ENCODE data around the gene DENND1A. TPM values are rescaled to one million over a fixed set of nuclear protein-coding genes. Genes with fewer than 3 reads are reported as not detected.
"Not testable (repeated sequence)": the region's sequence is repeated elsewhere in the genome, so short reads cannot be mapped to it uniquely, and the experiment has no call there.

The DENND1A gene
- polyA plus RNA-seq, 3 donors from 2014 or later, result 2.6 to 7.5 (median 3.4) TPM

- no peak overlapping the region for H3K4me3 Mint-ChIP-seq
- no peak for DNase-seq
- H3K27me3 Mint-ChIP-seq (ENCODE audit: low read depth in 3 of 3), result peaks cover 2 to 12% (median 8%) of the 10 kb centered on the region in 3 donors
- H3K4me1 Mint-ChIP-seq, result no peaks in the 10 kb centered on the region
- H3K9me3 Mint-ChIP-seq, result peaks cover 0 to 4% (median 0%) of the 10 kb centered on the region in 6 donors
- H3K36me3 Mint-ChIP-seq, result peaks cover 0 to 3% (median 0%) of the 10 kb centered on the region in 3 donors
- no peak overlapping the region for H3K27ac Mint-ChIP-seq
Measured at GRCh38 chr9:123940721-123941523, 11.0 kb upstream of the DENND1A start.

- H3K27ac Mint-ChIP-seq, result no peak overlapping the region
- no peak overlapping the region for H3K4me3 Mint-ChIP-seq
- peaks cover 0 to 4% (median 0%) of the 10 kb centered on the region in 6 donors for H3K9me3 Mint-ChIP-seq
- H3K4me1 Mint-ChIP-seq, result no peaks in the 10 kb centered on the region
- no peak for DNase-seq
- peaks cover 0 to 3% (median 0%) of the 10 kb centered on the region in 3 donors for H3K36me3 Mint-ChIP-seq
- H3K27me3 Mint-ChIP-seq (ENCODE audit: low read depth in 3 of 3), result peaks cover 2 to 7% (median 6%) of the 10 kb centered on the region in 3 donors
Measured at GRCh38 chr9:123938401-123938800, 8.5 kb upstream of the DENND1A start.

- H3K4me1 Mint-ChIP-seq; H3K9me3 Mint-ChIP-seq; H3K4me3 Mint-ChIP-seq; H3K27ac Mint-ChIP-seq; DNase-seq; H3K27me3 Mint-ChIP-seq (ENCODE audit: low read depth in 3 of 3); H3K36me3 Mint-ChIP-seq: not testable (repeated sequence)
Measured at GRCh38 chr9:123936575-123936974, 6.6 kb upstream of the DENND1A start.

GRCh38 chr9:123933440-123934212, 3.7 kb upstream of the DENND1A start:
- no peak for DNase-seq
- peaks cover 0 to 4% (median 0%) of the 10 kb centered on the region in 6 donors for H3K9me3 Mint-ChIP-seq
- H3K36me3 Mint-ChIP-seq, result peaks cover 0 to 3% (median 0%) of the 10 kb centered on the region in 3 donors
- H3K4me1 Mint-ChIP-seq, result peaks cover 15 to 16% of the 10 kb centered on the region in 2 donors
- H3K27ac Mint-ChIP-seq, result no peak overlapping the region
- peaks cover 9 to 19% (median 14%) of the 10 kb centered on the region in 3 donors for H3K27me3 Mint-ChIP-seq (ENCODE audit: low read depth in 3 of 3)
- no peak overlapping the region for H3K4me3 Mint-ChIP-seq

GRCh38 chr9:123929177-123929869, 603 bp downstream of the DENND1A start:
- peaks cover 29 to 30% of the 10 kb centered on the region in 2 donors for H3K4me1 Mint-ChIP-seq
- peak overlapping the region; percentile 52 to 87 (median 72) for H3K27ac Mint-ChIP-seq
- H3K4me3 Mint-ChIP-seq, result peak overlapping the region; percentile 67 to 89 (median 86)
- H3K27me3 Mint-ChIP-seq (ENCODE audit: low read depth in 3 of 3), result peaks cover 9 to 16% (median 9%) of the 10 kb centered on the region in 3 donors
- no peaks in the 10 kb centered on the region for H3K9me3 Mint-ChIP-seq
- peak in 1 of 3 donors; percentile 17 for DNase-seq
- no peaks in the 10 kb centered on the region for H3K36me3 Mint-ChIP-seq

GRCh38 chr9:123928533-123929176, 1.3 kb downstream of the DENND1A start:
- peaks cover 9 to 16% (median 9%) of the 10 kb centered on the region in 3 donors for H3K27me3 Mint-ChIP-seq (ENCODE audit: low read depth in 3 of 3)
- H3K4me1 Mint-ChIP-seq, result peaks cover 29 to 30% of the 10 kb centered on the region in 2 donors
- H3K27ac Mint-ChIP-seq, result peak overlapping the region; percentile 52 to 87 (median 72)
- no peaks in the 10 kb centered on the region for H3K9me3 Mint-ChIP-seq
- DNase-seq, result no peak
- H3K4me3 Mint-ChIP-seq, result peak overlapping the region; percentile 67 to 88 (median 86)
- H3K36me3 Mint-ChIP-seq, result no peaks in the 10 kb centered on the region

- H3K36me3 Mint-ChIP-seq, result no peaks in the 10 kb centered on the region
- H3K9me3 Mint-ChIP-seq, result no peaks in the 10 kb centered on the region
- DNase-seq, result no peak
- peak overlapping the region in 4 of 6 donors; percentile 17 to 55 (median 53) for H3K27ac Mint-ChIP-seq
- H3K4me3 Mint-ChIP-seq, result peak overlapping the region; percentile 67 to 88 (median 86)
- peaks cover 29 to 30% of the 10 kb centered on the region in 2 donors for H3K4me1 Mint-ChIP-seq
- H3K27me3 Mint-ChIP-seq (ENCODE audit: low read depth in 3 of 3), result peaks cover 6 to 13% (median 8%) of the 10 kb centered on the region in 3 donors
Measured at GRCh38 chr9:123927625-123928532, 2.0 kb downstream of the DENND1A start.

- Mint-ChIP-seq H3K4me3 (no peak overlapping the region), H3K9me3 (no peaks in the 10 kb centered on the region), H3K36me3 (no peaks in the 10 kb centered on the region), H3K4me1 (peaks cover 29 to 30% of the 10 kb centered on the region in 2 donors), H3K27ac (no peak overlapping the region), H3K27me3 (ENCODE audit: low read depth in 3 of 3) (peaks cover 6 to 13% (median 7%) of the 10 kb centered on the region in 3 donors)
- no peak for DNase-seq
Measured at GRCh38 chr9:123926941-123927340, 3.0 kb downstream of the DENND1A start.

GRCh38 chr9:123925819-123926218, 4.1 kb downstream of the DENND1A start:
- peaks cover 30 to 34% of the 10 kb centered on the region in 2 donors for H3K4me1 Mint-ChIP-seq
- H3K9me3 Mint-ChIP-seq, result no peaks in the 10 kb centered on the region
- H3K36me3 Mint-ChIP-seq, result peaks cover 0 to 2% (median 0%) of the 10 kb centered on the region in 3 donors
- no peak overlapping the region for H3K4me3 Mint-ChIP-seq
- no peak overlapping the region for H3K27ac Mint-ChIP-seq
- peaks cover 6 to 13% (median 6%) of the 10 kb centered on the region in 3 donors for H3K27me3 Mint-ChIP-seq (ENCODE audit: low read depth in 3 of 3)
- DNase-seq, result no peak

- no peak overlapping the region for H3K4me3 Mint-ChIP-seq
- no peaks in the 10 kb centered on the region for H3K9me3 Mint-ChIP-seq
- peaks cover 0 to 4% (median 0%) of the 10 kb centered on the region in 3 donors for H3K36me3 Mint-ChIP-seq
- DNase-seq, result no peak
- peaks cover 0 to 9% (median under 1%) of the 10 kb centered on the region in 3 donors for H3K27me3 Mint-ChIP-seq (ENCODE audit: low read depth in 3 of 3)
- peaks cover 24 to 27% of the 10 kb centered on the region in 2 donors for H3K4me1 Mint-ChIP-seq
- H3K27ac Mint-ChIP-seq, result no peak overlapping the region
Measured at GRCh38 chr9:123925161-123925560, 4.8 kb downstream of the DENND1A start.

GRCh38 chr9:123924727-123925126, 5.2 kb downstream of the DENND1A start:
- no peak overlapping the region for H3K4me3 Mint-ChIP-seq
- H3K27ac Mint-ChIP-seq, result no peak overlapping the region
- peaks cover 0 to 9% (median 0%) of the 10 kb centered on the region in 3 donors for H3K27me3 Mint-ChIP-seq (ENCODE audit: low read depth in 3 of 3)
- H3K36me3 Mint-ChIP-seq, result peaks cover 0 to 4% (median 0%) of the 10 kb centered on the region in 3 donors
- H3K9me3 Mint-ChIP-seq, result no peaks in the 10 kb centered on the region
- H3K4me1 Mint-ChIP-seq, result peaks cover 24 to 26% of the 10 kb centered on the region in 2 donors
- DNase-seq, result no peak

GRCh38 chr9:123923884-123924283, 6.0 kb downstream of the DENND1A start:
- Mint-ChIP-seq H3K27me3 (ENCODE audit: low read depth in 3 of 3) (peaks cover 0 to 6% (median 0%) of the 10 kb centered on the region in 3 donors), H3K36me3 (peaks cover 0 to 4% (median 0%) of the 10 kb centered on the region in 3 donors), H3K4me1 (peaks cover 19 to 22% of the 10 kb centered on the region in 2 donors), H3K4me3 (no peak overlapping the region), H3K27ac (no peak overlapping the region), H3K9me3 (no peaks in the 10 kb centered on the region)
- DNase-seq, result no peak

Measured in immature natural killer cell (primary cell).